ENCODE measurements around the gene CFAP77. TPM values are rescaled to one million over a fixed set of nuclear protein-coding genes. Genes with fewer than 3 reads are reported as not detected.

Gene CFAP77
- total and polyA plus RNA-seq, 7 experiments from 2014 or later, result not detected

DNA sequence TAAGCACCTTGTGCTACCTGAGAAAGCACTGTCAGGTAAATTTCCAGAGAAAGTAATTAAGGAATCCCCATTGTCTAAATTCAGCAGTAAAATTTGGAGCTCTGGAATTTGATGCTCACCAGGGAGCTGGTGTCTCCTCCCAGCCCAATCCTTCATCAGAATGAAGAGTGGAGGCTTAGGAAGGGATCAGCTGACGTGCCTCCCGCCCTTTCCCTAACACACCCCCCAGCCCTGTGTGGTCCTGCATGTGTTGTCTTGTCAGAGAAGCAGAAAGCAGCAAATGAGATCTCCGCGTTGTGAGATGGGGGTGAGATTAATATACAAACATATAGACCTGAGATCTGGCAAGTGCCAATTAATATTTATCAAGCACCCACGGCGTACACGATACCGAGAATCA, 145.5 kb downstream of the CFAP77 start:
- DNase-seq (no peak), ATAC-seq (no peak)
- Mint-ChIP-seq H3K9me3 (peaks cover 0 to 7% (median 1%) of the 10 kb centered on the region in 11 donors), H3K27me3 (peaks cover 7 to 31% (median 19%) of the 10 kb centered on the region in 5 donors), H3K36me3 (peaks cover 0 to 14% (median 3%) of the 10 kb centered on the region in 5 donors), H3K27ac (no peak overlapping the region), H3K4me3 (no peak overlapping the region), H3K4me1 (no peaks in the 10 kb centered on the region)
- H3K27ac ChIP-seq (ENCODE audit: low read depth, low read length), result no peak overlapping the region
- H3K9me3 ChIP-seq (ENCODE audit: control insufficient read depth in 2 of 3, low read length in 3 of 3), result peaks cover 0 to 4% (median 0%) of the 10 kb centered on the region in 3 experiments
- POLR2A ChIA-PET, result no interaction called here
- H3K27me3 ChIP-seq (ENCODE audit: control insufficient read depth in 2 of 2, insufficient read depth in 2 of 2, low read length in 2 of 2), result no peaks in the 10 kb centered on the region
- CTCF ChIA-PET, result no interaction called here
- no peaks in the 10 kb centered on the region for H3K36me3 ChIP-seq (ENCODE audit: control insufficient read depth in 2 of 3, insufficient read depth in 3 of 3, low read length in 3 of 3)
- no peak overlapping the region for H3K4me3 ChIP-seq (ENCODE audit: low read length)
- intact Hi-C loops (cut with micrococcal nuclease), result no loop called here
- H3K4me1 ChIP-seq (ENCODE audit: control insufficient read depth in 2 of 2, insufficient read depth in 2 of 2, low read length in 2 of 2), result no peaks in the 10 kb centered on the region

DNA sequence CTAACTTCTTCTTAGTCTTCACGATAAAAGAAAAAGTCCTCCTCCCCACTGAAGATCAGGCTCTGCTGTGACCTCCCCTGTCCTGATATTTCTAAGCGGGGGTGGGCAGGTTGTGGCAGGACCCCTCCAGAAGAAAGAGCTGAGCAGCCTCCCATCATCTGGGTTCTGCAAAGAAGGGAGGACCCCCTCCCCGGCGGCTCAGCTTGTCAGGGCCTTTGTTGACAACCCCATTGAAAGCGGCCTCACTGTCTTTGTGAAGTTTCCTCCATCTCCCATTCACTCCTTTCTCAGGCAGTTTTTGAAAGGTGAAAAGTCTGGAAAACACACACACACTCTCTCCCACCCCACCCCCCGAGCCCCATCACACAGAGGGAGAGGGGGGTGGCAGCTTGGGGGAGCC, 146.2 kb downstream of the CFAP77 start:
- no peak overlapping the region for H3K4me3 ChIP-seq (ENCODE audit: low read length)
- H3K27me3 ChIP-seq (ENCODE audit: control insufficient read depth in 2 of 2, insufficient read depth in 2 of 2, low read length in 2 of 2), result no peaks in the 10 kb centered on the region
- peaks cover 0 to 7% (median 1%) of the 10 kb centered on the region in 11 donors for H3K9me3 Mint-ChIP-seq
- H3K4me3 Mint-ChIP-seq, result no peak overlapping the region
- no peaks in the 10 kb centered on the region for H3K4me1 ChIP-seq (ENCODE audit: control insufficient read depth in 2 of 2, insufficient read depth in 2 of 2, low read length in 2 of 2)
- H3K36me3 ChIP-seq (ENCODE audit: control insufficient read depth in 2 of 3, insufficient read depth in 3 of 3, low read length in 3 of 3), result no peaks in the 10 kb centered on the region
- ATAC-seq, result no peak
- intact Hi-C loops (cut with micrococcal nuclease), result no loop called here
- H3K27ac Mint-ChIP-seq, result no peak overlapping the region
- ChIA-PET CTCF (no interaction called here), POLR2A (no interaction called here)
- peaks cover 0 to 4% (median 0%) of the 10 kb centered on the region in 3 experiments for H3K9me3 ChIP-seq (ENCODE audit: control insufficient read depth in 2 of 3, low read length in 3 of 3)
- H3K27ac ChIP-seq (ENCODE audit: low read depth, low read length), result no peak overlapping the region
- H3K4me1 Mint-ChIP-seq, result no peaks in the 10 kb centered on the region
- H3K27me3 Mint-ChIP-seq, result peaks cover 7 to 34% (median 24%) of the 10 kb centered on the region in 5 donors
- peaks cover 0 to 14% (median 3%) of the 10 kb centered on the region in 5 donors for H3K36me3 Mint-ChIP-seq
- DNase-seq, result no peak

DNA sequence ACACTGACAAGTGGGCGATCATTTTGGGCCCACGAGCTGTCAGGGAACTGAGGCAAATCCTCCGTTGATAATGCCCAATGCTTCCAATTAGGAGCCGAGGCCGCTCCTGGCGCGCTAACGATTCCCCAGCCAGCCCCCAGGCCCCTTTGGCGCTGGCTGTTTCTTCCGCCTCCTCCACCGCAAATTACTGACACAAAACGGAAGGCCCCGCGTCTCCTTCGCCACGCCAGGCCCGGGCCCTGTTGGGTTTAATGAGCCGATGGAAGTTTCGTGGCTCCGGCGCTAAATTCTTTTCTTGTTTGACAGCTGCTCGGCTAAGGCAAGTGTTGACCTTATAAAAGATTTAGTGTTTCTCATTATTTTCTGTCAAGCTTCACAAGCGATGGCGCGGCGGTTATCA, 146.7 kb downstream of the CFAP77 start:
- H3K4me1 ChIP-seq (ENCODE audit: control insufficient read depth in 2 of 2, insufficient read depth in 2 of 2, low read length in 2 of 2), result no peaks in the 10 kb centered on the region
- H3K36me3 Mint-ChIP-seq, result peaks cover 0 to 14% (median 3%) of the 10 kb centered on the region in 5 donors
- ChIA-PET POLR2A (no interaction called here), CTCF (no interaction called here)
- intact Hi-C loops (cut with micrococcal nuclease), result no loop called here
- H3K36me3 ChIP-seq (ENCODE audit: control insufficient read depth in 2 of 3, insufficient read depth in 3 of 3, low read length in 3 of 3), result no peaks in the 10 kb centered on the region
- H3K4me3 Mint-ChIP-seq, result no peak overlapping the region
- H3K27me3 ChIP-seq (ENCODE audit: control insufficient read depth in 2 of 2, insufficient read depth in 2 of 2, low read length in 2 of 2), result no peaks in the 10 kb centered on the region
- no peaks in the 10 kb centered on the region for H3K4me1 Mint-ChIP-seq
- no peak overlapping the region for H3K27ac Mint-ChIP-seq
- H3K9me3 Mint-ChIP-seq, result peaks cover 0 to 7% (median 1%) of the 10 kb centered on the region in 11 donors
- ATAC-seq (no peak), DNase-seq (no peak)
- peaks cover 7 to 37% (median 24%) of the 10 kb centered on the region in 5 donors for H3K27me3 Mint-ChIP-seq
- H3K27ac ChIP-seq (ENCODE audit: low read depth, low read length), result no peak overlapping the region
- H3K9me3 ChIP-seq (ENCODE audit: control insufficient read depth in 2 of 3, low read length in 3 of 3), result peaks cover 0 to 4% (median 0%) of the 10 kb centered on the region in 3 experiments
- H3K4me3 ChIP-seq (ENCODE audit: low read length), result no peak overlapping the region

DNA sequence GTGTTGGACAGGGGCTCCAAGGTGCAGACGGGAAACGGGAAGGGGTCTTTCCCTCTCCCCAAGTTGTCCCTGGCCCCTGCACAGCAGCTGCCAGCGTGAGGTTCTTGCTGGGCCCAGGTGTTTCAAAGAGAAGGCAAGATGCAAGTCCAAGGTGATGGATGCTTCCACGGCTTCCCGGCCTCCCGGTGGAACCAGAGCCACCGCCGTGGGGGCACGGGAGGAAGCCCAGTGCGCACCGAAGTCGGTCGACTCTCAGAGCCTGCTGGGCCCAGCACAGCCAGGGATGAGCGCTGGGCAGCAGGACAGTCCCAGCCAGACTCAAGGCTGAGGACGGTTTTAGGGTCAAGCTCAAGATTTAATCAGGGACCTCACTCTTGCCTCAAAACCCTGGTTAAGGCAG, 147.1 kb downstream of the CFAP77 start:
- Mint-ChIP-seq H3K9me3 (peaks cover 0 to 7% (median 1%) of the 10 kb centered on the region in 11 donors), H3K4me3 (no peak overlapping the region), H3K36me3 (peaks cover 0 to 14% (median 3%) of the 10 kb centered on the region in 5 donors), H3K4me1 (no peaks in the 10 kb centered on the region), H3K27ac (no peak overlapping the region), H3K27me3 (peaks cover 7 to 38% (median 25%) of the 10 kb centered on the region in 5 donors)
- Histone ChIP-seq H3K4me3 (ENCODE audit: low read length) (no peak overlapping the region), H3K9me3 (ENCODE audit: control insufficient read depth in 2 of 3, low read length in 3 of 3) (peaks cover 0 to 4% (median 0%) of the 10 kb centered on the region in 3 experiments), H3K4me1 (ENCODE audit: control insufficient read depth in 2 of 2, insufficient read depth in 2 of 2, low read length in 2 of 2) (no peaks in the 10 kb centered on the region), H3K27me3 (ENCODE audit: control insufficient read depth in 2 of 2, insufficient read depth in 2 of 2, low read length in 2 of 2) (no peaks in the 10 kb centered on the region), H3K27ac (ENCODE audit: low read depth, low read length) (no peak overlapping the region), H3K36me3 (ENCODE audit: control insufficient read depth in 2 of 3, insufficient read depth in 3 of 3, low read length in 3 of 3) (no peaks in the 10 kb centered on the region)
- POLR2A ChIA-PET, result no interaction called here
- CTCF ChIA-PET, result no interaction called here
- ATAC-seq (no peak), DNase-seq (no peak)
- intact Hi-C loops (cut with micrococcal nuclease), result no loop called here

DNA sequence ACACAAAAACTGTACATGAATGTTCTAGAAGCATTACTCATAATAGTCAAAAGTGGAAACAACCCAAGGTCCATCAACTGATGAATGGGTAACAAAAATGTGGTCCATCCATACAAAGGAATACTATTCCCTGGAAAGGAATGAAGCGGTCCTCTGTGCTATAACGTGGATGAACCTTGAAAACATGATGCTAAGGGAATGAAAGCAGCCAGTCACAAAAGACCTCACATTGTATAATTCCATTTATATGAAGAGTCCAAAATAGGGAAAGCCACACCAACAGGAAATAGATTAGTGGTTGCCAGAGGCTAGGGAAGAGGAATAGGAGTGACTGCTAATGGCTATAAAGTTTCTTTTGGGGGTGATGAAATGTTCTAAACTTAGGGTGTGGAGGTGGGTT, 149.7 kb downstream of the CFAP77 start:
- H3K9me3 ChIP-seq (ENCODE audit: control insufficient read depth in 2 of 3, low read length in 3 of 3), result peaks cover 0 to 4% (median 0%) of the 10 kb centered on the region in 3 experiments
- no peak overlapping the region for H3K27ac ChIP-seq (ENCODE audit: low read depth, low read length)
- CTCF ChIA-PET, result no interaction called here
- H3K27me3 ChIP-seq (ENCODE audit: control insufficient read depth in 2 of 2, insufficient read depth in 2 of 2, low read length in 2 of 2), result no peaks in the 10 kb centered on the region
- DNase-seq (no peak), ATAC-seq (no peak)
- Mint-ChIP-seq H3K36me3 (peaks cover 0 to 12% (median 3%) of the 10 kb centered on the region in 5 donors), H3K27ac (no peak overlapping the region), H3K4me3 (no peak overlapping the region), H3K4me1 (no peaks in the 10 kb centered on the region), H3K9me3 (peaks cover 0 to 7% (median 1%) of the 10 kb centered on the region in 11 donors), H3K27me3 (peaks cover 17 to 43% (median 37%) of the 10 kb centered on the region in 5 donors)
- no peaks in the 10 kb centered on the region for H3K4me1 ChIP-seq (ENCODE audit: control insufficient read depth in 2 of 2, insufficient read depth in 2 of 2, low read length in 2 of 2)
- H3K36me3 ChIP-seq (ENCODE audit: control insufficient read depth in 2 of 3, insufficient read depth in 3 of 3, low read length in 3 of 3), result no peaks in the 10 kb centered on the region
- intact Hi-C loops (cut with micrococcal nuclease), result no loop called here
- no peak overlapping the region for H3K4me3 ChIP-seq (ENCODE audit: low read length)
- POLR2A ChIA-PET, result no interaction called here

DNA sequence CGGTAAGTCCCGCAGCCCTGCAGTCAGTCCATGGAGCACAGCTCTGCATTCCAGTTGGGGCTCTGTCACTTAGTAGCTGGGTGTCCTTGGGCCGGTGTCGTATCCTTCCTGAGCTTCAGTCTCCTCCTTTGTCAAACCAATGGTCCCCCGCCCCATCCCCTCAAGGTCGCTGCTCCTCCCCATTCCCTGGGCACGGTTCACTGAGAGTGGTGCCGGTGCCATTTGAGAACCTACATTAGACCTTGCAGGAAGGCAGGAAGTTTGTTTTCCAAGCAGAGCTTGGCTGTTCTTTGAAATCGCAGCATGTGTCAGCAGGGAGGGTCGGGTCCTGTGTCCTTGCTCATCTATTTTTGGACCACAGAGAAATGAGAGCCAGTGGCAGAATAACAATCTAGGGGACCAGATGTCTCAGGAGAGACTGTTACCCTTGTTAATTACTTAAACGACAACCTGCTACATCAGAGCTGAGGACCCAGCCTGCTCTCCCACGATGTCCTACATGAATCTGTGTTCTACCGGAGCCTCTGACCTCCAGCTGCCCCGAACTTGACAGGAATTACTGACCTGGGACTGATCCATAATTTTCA, 150.7 kb downstream of the CFAP77 start:
- Histone ChIP-seq H3K9me3 (ENCODE audit: control insufficient read depth in 2 of 3, low read length in 3 of 3) (peaks cover 0 to 4% (median 0%) of the 10 kb centered on the region in 3 experiments), H3K4me3 (ENCODE audit: low read length) (no peak overlapping the region), H3K27me3 (ENCODE audit: control insufficient read depth in 2 of 2, insufficient read depth in 2 of 2, low read length in 2 of 2) (no peaks in the 10 kb centered on the region), H3K4me1 (ENCODE audit: control insufficient read depth in 2 of 2, insufficient read depth in 2 of 2, low read length in 2 of 2) (no peaks in the 10 kb centered on the region), H3K36me3 (ENCODE audit: control insufficient read depth in 2 of 3, insufficient read depth in 3 of 3, low read length in 3 of 3) (no peaks in the 10 kb centered on the region), H3K27ac (ENCODE audit: low read depth, low read length) (no peak overlapping the region)
- Mint-ChIP-seq H3K4me3 (no peak overlapping the region), H3K27ac (no peak overlapping the region), H3K36me3 (peaks cover 0 to 10% (median 3%) of the 10 kb centered on the region in 5 donors), H3K9me3 (peaks cover 0 to 7% (median 1%) of the 10 kb centered on the region in 11 donors), H3K27me3 (peaks cover 15 to 39% (median 33%) of the 10 kb centered on the region in 5 donors), H3K4me1 (no peaks in the 10 kb centered on the region)
- intact Hi-C loops (cut with micrococcal nuclease), result no loop called here
- DNase-seq (no peak), ATAC-seq (no peak)
- POLR2A ChIA-PET, result no interaction called here
- CTCF ChIA-PET, result no interaction called here

DNA sequence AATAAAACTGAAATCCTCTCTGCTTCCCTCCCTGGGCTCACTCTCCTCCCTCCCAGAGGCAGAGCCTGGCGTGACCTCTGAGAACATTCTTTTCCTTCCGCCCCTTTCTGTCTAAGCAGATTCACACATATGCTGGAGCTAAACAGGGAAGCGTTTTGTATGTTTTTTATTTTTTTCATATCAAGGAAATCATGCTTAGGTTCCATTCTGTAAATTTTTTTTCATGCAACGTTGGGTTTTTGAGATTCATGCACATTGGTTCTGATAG, 152.2 kb downstream of the CFAP77 start:
- DNase-seq, result no peak
- Histone ChIP-seq H3K4me1 (ENCODE audit: control insufficient read depth in 2 of 2, insufficient read depth in 2 of 2, low read length in 2 of 2) (no peaks in the 10 kb centered on the region), H3K9me3 (ENCODE audit: control insufficient read depth in 2 of 3, low read length in 3 of 3) (peaks cover 0 to 4% (median 0%) of the 10 kb centered on the region in 3 experiments), H3K27me3 (ENCODE audit: control insufficient read depth in 2 of 2, insufficient read depth in 2 of 2, low read length in 2 of 2) (no peaks in the 10 kb centered on the region), H3K4me3 (ENCODE audit: low read length) (no peak overlapping the region), H3K36me3 (ENCODE audit: control insufficient read depth in 2 of 3, insufficient read depth in 3 of 3, low read length in 3 of 3) (no peaks in the 10 kb centered on the region), H3K27ac (ENCODE audit: low read depth, low read length) (no peak overlapping the region)
- ATAC-seq, result no peak
- intact Hi-C loops (cut with micrococcal nuclease), result no loop called here
- CTCF ChIA-PET, result no interaction called here
- H3K4me1 Mint-ChIP-seq, result no peaks in the 10 kb centered on the region
- H3K36me3 Mint-ChIP-seq, result peaks cover 0 to 10% (median 4%) of the 10 kb centered on the region in 5 donors
- H3K4me3 Mint-ChIP-seq, result no peak overlapping the region
- no peak overlapping the region for H3K27ac Mint-ChIP-seq
- H3K27me3 Mint-ChIP-seq, result peaks cover 14 to 41% (median 33%) of the 10 kb centered on the region in 5 donors
- peaks cover 0 to 7% (median 1%) of the 10 kb centered on the region in 11 donors for H3K9me3 Mint-ChIP-seq
- POLR2A ChIA-PET, result no interaction called here

Data from naive thymus-derived CD4-positive, alpha-beta T cell (primary cell).